Liver (tissue), 9 donors: ENCODE results near the gene BRF1. TPM values are rescaled to one million over a fixed set of nuclear protein-coding genes. Genes with fewer than 3 reads are reported as not detected.

ENCODE experiments used
- DNase-seq: peaks from one replicate; pipeline ENCODE4 v3.0.0-alpha.2; 2017; ENCODE audit warnings: low spot score
- H3K27ac ChIP-seq, 2 donors: one replicate each; pipeline ENCODE4 v1.7.0; 2013; ENCODE audit warnings: inconsistent platforms in 2 of 2, low read length in 2 of 2, control low read depth in 1 of 2, low read depth in 1 of 2, mild to moderate bottlenecking in 1 of 2
- H3K27me3 ChIP-seq, 4 donors: one replicate each; pipeline versions ENCODE4 v1.6.1 to v1.7.0; 2013; ENCODE audit warnings: low read length in 3 of 4, inconsistent platforms in 1 of 4, mild to moderate bottlenecking in 1 of 4, moderate library complexity in 1 of 4; ENCODE audit not compliant: control insufficient read depth in 4 of 4, insufficient read depth in 4 of 4
- H3K36me3 ChIP-seq, 4 donors: one replicate each; pipeline versions ENCODE4 v1.6.1 to v1.7.0; 2013; ENCODE audit warnings: low read length in 3 of 4, mild to moderate bottlenecking in 3 of 4, low read depth in 1 of 4, moderate library complexity in 1 of 4; ENCODE audit not compliant: control insufficient read depth in 4 of 4, insufficient read depth in 3 of 4
- H3K4me1 ChIP-seq, 4 donors: one replicate each; pipeline versions ENCODE4 v1.6.1 to v1.7.0; 2013; ENCODE audit warnings: low read length in 3 of 4, mild to moderate bottlenecking in 3 of 4, moderate library complexity in 1 of 4; ENCODE audit not compliant: control insufficient read depth in 4 of 4, insufficient read depth in 4 of 4
- H3K4me3 ChIP-seq, 3 donors: one replicate each; pipeline versions ENCODE4 v1.6.1 to v1.7.0; 2013; ENCODE audit warnings: low read length in 3 of 3, control low read depth in 1 of 3, low read depth in 1 of 3, mild to moderate bottlenecking in 1 of 3
- H3K9ac ChIP-seq, 2 donors: one replicate each; pipeline ENCODE4 v1.7.0; 2013; ENCODE audit warnings: low read length in 2 of 2, mild to moderate bottlenecking in 2 of 2, moderate library complexity in 2 of 2, control low read depth in 1 of 2, low read depth in 1 of 2
- H3K9me3 ChIP-seq, 4 donors: one replicate each; pipeline versions ENCODE4 v1.6.1 to v1.7.0; 2013; ENCODE audit warnings: low read length in 3 of 4; ENCODE audit not compliant: control insufficient read depth in 4 of 4
- ATF3 ChIP-seq: IDR thresholded peaks from 2 replicates; pipeline ENCODE4 v1.6.1; 2016; ENCODE audit warnings: antibody characterized with exemption
- CTCF ChIP-seq: fragments of 150-350 bp; IDR thresholded peaks from 2 replicates; pipeline ENCODE4 v1.5.1; 2017; ENCODE audit warnings: improper control_type of control experiment, low read depth, low read length; ENCODE audit not compliant: missing input control
- EGR1 ChIP-seq, 2 donors: IDR thresholded peaks; 2 replicates each; pipeline ENCODE4 v1.6.1; 2016 to 2018; ENCODE audit warnings: antibody characterized with exemption in 2 of 2, low read depth in 2 of 2
- FOXA2 ChIP-seq: IDR thresholded peaks from 2 replicates; pipeline ENCODE4 v1.6.1; 2016; ENCODE audit warnings: antibody characterized with exemption
- GABPA ChIP-seq, 2 donors: IDR thresholded peaks in 1 of 2; conservative IDR thresholded peaks in 1 of 2; 2 replicates each; pipeline ENCODE4 v1.6.1; 2016; ENCODE audit warnings: antibody characterized with exemption in 2 of 2, mild to moderate bottlenecking in 1 of 2, moderate library complexity in 1 of 2
- HNF4A ChIP-seq, 2 donors: conservative IDR thresholded peaks; 2 replicates each; pipeline ENCODE4 v1.6.1; 2016; ENCODE audit warnings: antibody characterized with exemption in 2 of 2, mild to moderate bottlenecking in 2 of 2
- HNF4G ChIP-seq: IDR thresholded peaks from 2 replicates; pipeline ENCODE4 v1.6.1; 2016; ENCODE audit warnings: antibody characterized with exemption
- MAX ChIP-seq: IDR thresholded peaks from 2 replicates; pipeline ENCODE4 v1.6.1; 2016; ENCODE audit warnings: antibody characterized with exemption
- NR2F2 ChIP-seq: IDR thresholded peaks from 2 replicates; pipeline ENCODE4 v1.6.1; 2016; ENCODE audit warnings: antibody characterized with exemption
- RAD21 ChIP-seq, 2 donors: IDR thresholded peaks; 2 replicates each; pipeline ENCODE4 v1.6.1; 2016; ENCODE audit warnings: antibody characterized with exemption in 2 of 2, mild to moderate bottlenecking in 2 of 2
- REST ChIP-seq: IDR thresholded peaks from 2 replicates; pipeline ENCODE4 v1.6.1; 2016; ENCODE audit warnings: antibody characterized with exemption, mild to moderate bottlenecking
- SP1 ChIP-seq: IDR thresholded peaks from 2 replicates; pipeline ENCODE4 v1.6.1; 2018; ENCODE audit warnings: antibody characterized with exemption, mild to moderate bottlenecking
- YY1 ChIP-seq: IDR thresholded peaks from 2 replicates; pipeline ENCODE4 v1.6.1; 2016; ENCODE audit warnings: antibody characterized with exemption, mild to moderate bottlenecking
- ZBTB33 ChIP-seq: IDR thresholded peaks from 2 replicates; pipeline ENCODE4 v1.6.1; 2016; ENCODE audit warnings: antibody characterized with exemption
- WGBS: extraction: QIAGEN DNeasy Blood & Tissue Kit; methylation state at CpG from one replicate; pipeline ENCODE4 v1.1.7; 2013; 5-methylcytosine and 5-hydroxymethylcytosine counted together
- polyA plus RNA-seq, 2 donors: library from polyadenylated mRNA; stranded (reverse) in 1 of 2; unstranded in 1 of 2; fragments of 200-250 nt in 1 of 2; fragments of >200 nt in 1 of 2; fragmentation: Nextera tagmentation in 1 of 2; extraction: Ambion mirVana in 1 of 2; gene quantifications; one replicate each; pipeline versions ENCODE4 v1.2.1 to v1.2.3, GENCODE V29; 2013 to 2015
- total RNA-seq, 2 donors: library from RNA; depleted of rRNA; stranded (reverse); fragments of >200 nt; gene quantifications; one replicate each; pipeline ENCODE4 v1.2.3, GENCODE V29; 2014
- donor health status: healthy.
- donor health status: healthy.
- donor health status: healthy.
- donor health status: healthy.
- donor health status: healthy.

BRF1 gene
- total and polyA plus RNA-seq, 4 donors, result 4.6 to 24.1 (median 10.6) TPM

GRCh38 chr14:105209646-105210045, 91.2 kb downstream of the BRF1 start:
- no peak overlapping the region for H3K4me3 ChIP-seq
- peaks cover 0 to 17% (median 2%) of the 10 kb centered on the region in 4 donors for H3K36me3 ChIP-seq
- DNase-seq, result no peak
- H3K9me3 ChIP-seq, result no peaks in the 10 kb centered on the region
- H3K27ac ChIP-seq, result no peak overlapping the region
- H3K27me3 ChIP-seq, result no peaks in the 10 kb centered on the region
- TF ChIP-seq RAD21 (IDR thresholded peaks at IDR 0.05) (no peak), HNF4A (conservative IDR thresholded peaks at IDR 0.05) (no peak), MAX (no peak), NR2F2 (no peak), YY1 (no peak)
- peaks cover 5 to 17% (median 13%) of the 10 kb centered on the region in 4 donors for H3K4me1 ChIP-seq
- WGBS, result 97% methylated on average over 16 of the region's 16 CpGs
- no peak overlapping the region for H3K9ac ChIP-seq

- Histone ChIP-seq H3K9me3 (no peaks in the 10 kb centered on the region), H3K27me3 (no peaks in the 10 kb centered on the region), H3K9ac (no peak overlapping the region), H3K4me1 (peaks cover 6 to 21% (median 17%) of the 10 kb centered on the region in 4 donors), H3K36me3 (peaks cover 0 to 14% (median 2%) of the 10 kb centered on the region in 4 donors), H3K4me3 (no peak overlapping the region), H3K27ac (no peak overlapping the region)
- no peak for DNase-seq
- TF ChIP-seq ATF3, result no peak
- TF ChIP-seq HNF4G, result no peak
- TF ChIP-seq CTCF, result no peak
- TF ChIP-seq FOXA2, result no peak
- TF ChIP-seq ZBTB33, result no peak
- no peak for TF ChIP-seq EGR1 (IDR thresholded peaks at IDR 0.05; ENCODE audit: low read depth in 2 of 2)
- TF ChIP-seq HNF4A (conservative IDR thresholded peaks at IDR 0.05), result no peak
- no peak for TF ChIP-seq MAX
- TF ChIP-seq REST, result no peak
- no peak for TF ChIP-seq GABPA (IDR thresholded peaks at IDR 0.05 in 1 of 2, conservative IDR thresholded peaks at IDR 0.05 in 1 of 2)
- TF ChIP-seq YY1, result no peak
- TF ChIP-seq SP1, result no peak
- no peak for TF ChIP-seq NR2F2
- 96% methylated on average over 8 of the region's 8 CpGs for WGBS
Measured at GRCh38 chr14:105209091-105209490, 91.7 kb downstream of the BRF1 start.
